Measurements from ENCODE around the gene EZR. TPM values are rescaled to one million over a fixed set of nuclear protein-coding genes. Genes with fewer than 3 reads are reported as not detected.

Gene EZR
- total RNA-seq, 1 experiment from 2014 or later: 1,402 TPM

DNA sequence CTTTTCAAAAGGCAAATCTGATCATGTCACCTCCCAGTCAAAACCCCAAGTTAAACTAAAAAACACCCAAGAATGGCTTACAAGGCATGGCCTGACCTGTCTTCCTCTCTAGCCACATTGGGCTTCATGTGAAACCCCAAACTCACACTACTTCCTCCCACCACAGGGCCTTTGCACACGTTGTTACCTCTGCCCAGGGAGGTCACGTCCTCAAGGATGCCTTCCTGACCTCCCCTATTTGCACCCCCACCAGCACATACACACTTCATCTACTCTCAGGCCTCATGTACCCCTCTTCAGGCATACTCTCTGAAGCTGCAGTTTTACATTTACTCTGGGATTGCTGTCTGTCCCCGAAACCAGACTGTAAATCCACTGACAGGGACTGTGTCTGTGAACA, 6.1 kb downstream of the EZR start:
- Histone ChIP-seq H2AFZ (ENCODE audit: low read depth, low read length, poor library complexity, severe bottlenecking) (no peak overlapping the region), H3K9me2 (ENCODE audit: insufficient read depth) (no peaks in the 10 kb centered on the region), H3K27ac (ENCODE audit: low read depth, low read length) (peak overlapping the region; percentile 92), H3K9ac (ENCODE audit: low read length) (peak overlapping the region; percentile 78), H4K20me1 (ENCODE audit: insufficient read depth) (peaks cover 93% of the 10 kb centered on the region), H3K4me3 (replicated peaks in 1 of 2; ENCODE audit: low read depth in 1 of 2, low read length in 2 of 2) (peak overlapping the region in 1 of 2 experiments; percentile 13; a peak in 2 of 4 replicates), H3K36me3 (ENCODE audit: control insufficient read depth in 1 of 2, insufficient read depth in 2 of 2, low read length in 2 of 2) (peaks cover 34 to 85% of the 10 kb centered on the region in 2 experiments), H3K4me2 (ENCODE audit: low read length) (peak overlapping the region; percentile 86), H3K9me3 (ENCODE audit: control insufficient read depth in 1 of 2, insufficient read depth in 1 of 2, low read depth in 1 of 2, low read length in 2 of 2) (no peaks in the 10 kb centered on the region), H3K4me1 (ENCODE audit: control insufficient read depth in 1 of 2, insufficient read depth in 2 of 2, low read length in 2 of 2) (peaks cover 82 to 86% of the 10 kb centered on the region in 2 experiments), H3K79me2 (ENCODE audit: insufficient read depth, low read length) (peaks cover 100% of the 10 kb centered on the region), H3K27me3 (ENCODE audit: insufficient read depth, low read length) (no peaks in the 10 kb centered on the region)
- TF ChIP-seq CEBPB (IDR thresholded peaks at IDR 0.05; ENCODE audit: low read depth) (no peak), POLR2AphosphoS5 (IDR thresholded peaks at IDR 0.05; ENCODE audit: low read depth, low read length) (peak; percentile 44; the same call in 1 of the 2 replicates), RAD21 (IDR thresholded peaks at IDR 0.05; ENCODE audit: low read depth) (no peak), CTCF (IDR thresholded peaks at IDR 0.05 in 2 of 3, conservative IDR thresholded peaks at IDR 0.05 in 1 of 3; ENCODE audit: borderline replicate concordance in 1 of 3, insufficient read depth in 1 of 3, low read depth in 2 of 3, low read length in 2 of 3) (no peak)
- TF ChIP-seq, protein P1, sequence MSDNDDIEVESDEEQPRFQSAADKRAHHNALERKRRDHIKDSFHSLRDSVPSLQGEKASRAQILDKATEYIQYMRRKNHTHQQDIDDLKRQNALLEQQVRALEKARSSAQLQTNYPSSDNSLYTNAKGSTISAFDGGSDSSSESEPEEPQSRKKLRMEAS (IDR thresholded peaks at IDR 0.05): no peak
- no peak for DNase-seq (ENCODE audit: low read depth, low spot score)
- ChIA-PET RAD21 (ENCODE audit: low non-redundant PET in 1 of 2, low total read pairs in 2 of 2, uncharacterized antibody in 2 of 2, unreplicated experiment in 2 of 2) (no interaction called here), POLR2A (interaction anchor here (1.1 to 9.1 kb wide), 6 partner anchors 9 to 82 kb away, joined by 3 to 83 read pairs (median 5); no protein-coding TSS in a partner anchor), CTCF (interaction anchor here (1.4 to 3.1 kb wide), 2 partner anchors 107 to 122 kb away, joined by 7 to 15 read pairs; no protein-coding TSS in a partner anchor)
- intact Hi-C loops (cut with micrococcal nuclease): no loop called here
- no TSS peak for BruUV-seq (replicated peaks)
- ATAC-seq: no peak

GRCh38 chr6:158812611-158813010, 6.6 kb downstream of the EZR start:
- Histone ChIP-seq H3K9me3 (ENCODE audit: control insufficient read depth in 1 of 2, insufficient read depth in 1 of 2, low read depth in 1 of 2, low read length in 2 of 2) (no peaks in the 10 kb centered on the region), H3K36me3 (ENCODE audit: control insufficient read depth in 1 of 2, insufficient read depth in 2 of 2, low read length in 2 of 2) (peaks cover 33 to 86% of the 10 kb centered on the region in 2 experiments), H4K20me1 (ENCODE audit: insufficient read depth) (peaks cover 96% of the 10 kb centered on the region), H3K4me3 (replicated peaks in 1 of 2; ENCODE audit: low read depth in 1 of 2, low read length in 2 of 2) (peak overlapping the region; percentile 47 to 48), H3K4me2 (ENCODE audit: low read length) (peak overlapping the region; percentile 86), H3K9me2 (ENCODE audit: insufficient read depth) (no peaks in the 10 kb centered on the region), H3K4me1 (ENCODE audit: control insufficient read depth in 1 of 2, insufficient read depth in 2 of 2, low read length in 2 of 2) (peaks cover 86 to 90% of the 10 kb centered on the region in 2 experiments), H3K27ac (ENCODE audit: low read depth, low read length) (peak overlapping the region; percentile 92), H3K9ac (ENCODE audit: low read length) (peak overlapping the region; percentile 78), H3K79me2 (ENCODE audit: insufficient read depth, low read length) (peaks cover 100% of the 10 kb centered on the region), H3K27me3 (ENCODE audit: insufficient read depth, low read length) (no peaks in the 10 kb centered on the region), H2AFZ (ENCODE audit: low read depth, low read length, poor library complexity, severe bottlenecking) (no peak overlapping the region)
- RAD21 ChIA-PET (ENCODE audit: low non-redundant PET in 1 of 2, low total read pairs in 2 of 2, uncharacterized antibody in 2 of 2, unreplicated experiment in 2 of 2): no interaction called here
- TF ChIP-seq POLR2AphosphoS5 (IDR thresholded peaks at IDR 0.05; ENCODE audit: low read depth, low read length): peak; percentile 50
- no peak for TF ChIP-seq EZH2 (IDR thresholded peaks at IDR 0.05)
- DNase-seq (ENCODE audit: low read depth, low spot score) (no peak), ATAC-seq (peak; percentile 18; the same call in 1 of the 2 replicates)
- POLR2A ChIA-PET: interaction anchor here (0.7 to 9.1 kb wide), 13 partner anchors 9 to 161 kb away, joined by 3 to 83 read pairs (median 4); no protein-coding TSS in a partner anchor
- CTCF ChIA-PET: interaction anchor here (1.3 to 3.1 kb wide), 4 partner anchors 18 to 122 kb away, joined by 3 to 15 read pairs (median 6); no protein-coding TSS in a partner anchor
- no TSS peak for BruUV-seq (replicated peaks)
- intact Hi-C loops (cut with micrococcal nuclease): loop anchor here (1.0 kb wide), 1 partner anchor 126 kb away; no protein-coding TSS in a partner anchor

All from HCT116 (cell line).